GM21381 (cell line): Measurements from ENCODE around the gene TMEM178A.
"Not testable (repeated sequence)": the region's sequence is repeated elsewhere in the genome, so short reads cannot be mapped to it uniquely, and the experiment has no call there.

Source experiments
- ATAC-seq: cut with Tn5 transposase; IDR thresholded peaks from one replicate; pipeline ENCODE4 v1.9.1; 2021; ENCODE audit warnings: mild to moderate bottlenecking, moderate library complexity; ENCODE audit not compliant: unreplicated experiment

TMEM178A gene

GRCh38 chr2:39647104-39647765 lies 18.5 kb upstream of the TMEM178A start:
- ATAC-seq, result no peak

GRCh38 chr2:39648580-39648979 lies 17.1 kb upstream of the TMEM178A start:
- ATAC-seq, result no peak

DNA sequence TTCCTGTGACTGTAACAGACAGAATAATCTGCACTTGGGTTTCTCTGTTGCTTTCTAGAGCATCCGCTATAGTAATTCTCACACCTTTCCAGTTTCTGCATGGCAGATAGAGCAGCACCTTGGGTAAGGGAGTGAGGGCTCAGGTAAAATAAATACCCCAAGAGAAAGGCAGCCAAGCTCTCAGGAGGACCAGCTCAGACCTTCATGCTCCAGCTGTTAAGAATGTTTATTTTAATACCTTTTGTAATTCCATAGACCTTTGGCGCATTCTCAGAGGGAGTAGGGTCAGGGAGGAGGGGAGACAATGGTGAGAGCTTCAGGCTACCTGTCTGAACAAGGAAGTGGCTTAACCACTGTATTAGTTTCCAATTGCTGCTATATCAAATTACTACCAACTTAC lies 16.2 kb upstream of the TMEM178A start:
- no peak for ATAC-seq

DNA sequence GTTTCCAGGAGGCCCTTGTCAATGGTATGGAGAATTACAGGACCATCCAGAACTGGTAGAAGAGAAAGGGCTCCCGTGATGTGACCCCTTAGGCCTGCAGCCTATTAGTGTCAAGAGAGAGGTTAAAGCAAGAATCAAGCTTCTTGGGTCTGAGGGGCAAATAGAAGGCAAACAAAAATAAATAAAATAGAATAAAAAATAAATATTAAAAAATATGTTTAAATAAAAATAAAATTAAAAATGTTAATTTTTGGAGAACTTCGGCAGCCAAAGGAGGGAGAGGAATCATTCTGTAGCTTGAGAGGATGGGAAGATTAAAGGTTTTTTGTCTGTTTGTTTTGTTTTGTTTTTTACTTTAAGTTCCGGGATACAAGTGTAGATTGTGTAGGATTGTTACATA lies 15.2 kb upstream of the TMEM178A start:
- ATAC-seq, result no peak

- not testable (repeated sequence) for ATAC-seq
These were observed 9.5 kb upstream of the TMEM178A start for GRCh38 chr2:39656215-39656614.

DNA sequence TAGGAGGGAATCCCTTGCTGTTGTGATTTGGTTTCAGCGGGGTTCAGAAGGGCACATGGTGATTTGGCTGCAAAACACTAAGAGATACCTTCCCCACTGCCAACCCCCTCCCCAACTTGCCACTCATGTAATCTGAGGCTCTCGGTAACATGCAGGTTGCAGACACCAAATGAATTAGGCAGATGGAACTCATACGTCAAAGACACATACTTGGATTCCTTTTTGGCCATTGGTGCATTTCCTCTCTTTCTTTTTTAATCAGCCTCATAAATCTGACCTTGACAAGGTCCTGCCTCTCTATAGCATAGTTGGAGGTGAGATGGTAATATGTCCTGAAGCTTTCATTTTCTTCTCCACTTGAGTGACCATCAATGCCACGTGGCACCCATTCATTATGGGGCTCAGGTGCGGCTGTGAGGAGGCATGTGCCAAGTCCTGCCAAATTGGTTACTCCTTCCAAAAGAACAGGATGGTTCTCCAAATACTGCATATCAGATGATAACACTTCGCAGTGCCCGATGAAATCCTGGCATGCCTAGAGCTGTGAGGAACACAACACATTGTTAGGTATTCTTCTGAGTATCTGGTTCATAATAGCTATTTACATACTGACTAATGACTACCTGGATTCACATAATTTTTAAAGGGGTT lies 8.3 kb upstream of the TMEM178A start:
- no peak for ATAC-seq

DNA sequence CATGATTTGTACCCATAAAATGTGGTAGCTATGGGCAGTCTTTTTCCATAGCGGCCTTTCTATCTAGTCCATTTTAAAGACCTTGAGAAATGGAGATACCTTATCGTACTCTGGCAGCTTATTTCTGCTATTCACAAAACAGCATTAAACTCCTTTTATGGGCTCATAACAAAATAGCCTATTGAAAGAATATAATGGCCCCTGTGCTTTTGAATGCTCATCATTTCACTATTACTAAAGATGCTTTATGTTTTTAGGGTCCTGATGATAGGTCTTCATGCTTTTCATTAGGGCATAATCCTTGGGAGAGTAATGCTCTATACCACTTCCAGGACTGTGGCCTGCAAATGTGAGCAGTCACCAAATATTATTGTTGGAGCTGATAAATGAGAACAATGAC lies 7.3 kb upstream of the TMEM178A start:
- ATAC-seq, result no peak

GRCh38 chr2:39659765-39660611 lies 5.7 kb upstream of the TMEM178A start:
- ATAC-seq, result no peak

DNA sequence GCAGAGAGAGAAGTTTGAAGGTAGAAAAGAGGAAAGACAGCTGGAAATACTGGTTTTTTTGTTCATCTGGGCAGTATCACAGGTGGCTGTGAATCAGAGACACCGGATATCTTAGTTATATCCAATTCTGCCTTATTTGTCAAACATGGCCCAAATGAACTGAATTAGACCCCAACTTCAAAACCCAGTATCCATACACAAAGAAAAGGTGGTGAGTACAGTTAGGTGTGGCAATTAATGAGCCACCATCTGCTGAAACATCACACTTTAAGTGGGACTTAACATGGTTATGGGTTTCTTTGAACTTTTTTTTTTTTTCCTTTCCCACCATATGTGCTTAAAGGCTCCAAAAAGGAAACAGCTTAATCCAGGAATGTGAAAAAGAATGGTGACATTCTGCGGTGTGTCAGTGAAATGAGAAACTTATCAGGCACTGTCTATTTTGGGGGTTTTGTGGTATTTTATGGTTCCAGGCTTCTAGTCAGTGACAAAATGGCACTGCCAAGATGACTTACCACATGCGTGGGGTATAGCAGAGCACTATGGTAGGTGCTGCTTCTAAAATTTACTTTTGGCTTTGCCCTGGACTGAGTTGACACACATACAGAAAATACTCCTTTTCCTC lies 5.0 kb upstream of the TMEM178A start:
- ATAC-seq, result no peak

- no peak for ATAC-seq
These were observed 3.9 kb upstream of the TMEM178A start for GRCh38 chr2:39661826-39662225.

DNA sequence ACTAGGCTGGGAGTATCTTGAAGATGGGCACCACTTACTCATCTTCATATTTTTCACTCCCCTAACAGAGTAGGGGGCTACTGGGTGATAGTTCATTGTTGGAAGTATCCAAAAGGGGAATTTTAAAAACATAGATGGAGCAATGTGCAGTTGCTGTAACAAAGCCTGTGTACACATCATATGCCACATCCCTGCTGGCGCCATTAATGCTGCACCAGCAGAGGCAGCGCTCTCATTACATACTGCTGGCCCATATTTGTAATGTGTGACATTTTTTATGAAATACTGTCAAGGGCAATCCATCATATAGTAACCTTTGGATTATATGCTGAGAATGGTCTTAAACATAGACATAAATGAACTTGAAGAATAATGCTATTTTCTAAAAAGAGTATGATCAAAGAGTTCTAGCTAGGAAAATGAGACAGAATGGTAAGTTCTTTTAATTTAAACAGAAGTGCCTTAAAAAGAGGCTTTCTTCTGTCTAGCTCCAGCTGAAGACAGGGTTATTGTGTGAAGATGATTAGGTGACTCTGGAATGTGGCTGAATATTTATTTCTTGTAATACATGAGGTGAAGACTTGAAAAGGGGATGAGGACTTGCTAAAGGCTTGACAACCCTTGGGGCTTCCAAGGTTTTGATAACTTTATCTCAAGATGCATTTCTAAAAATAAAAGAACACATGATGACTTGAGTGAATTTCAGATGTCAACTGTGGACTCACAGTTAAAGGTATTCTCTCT lies 2.4 kb upstream of the TMEM178A start:
- ATAC-seq, result no peak

- ATAC-seq, result no peak
These were observed 1.4 kb upstream of the TMEM178A start for GRCh38 chr2:39664232-39664887.

DNA sequence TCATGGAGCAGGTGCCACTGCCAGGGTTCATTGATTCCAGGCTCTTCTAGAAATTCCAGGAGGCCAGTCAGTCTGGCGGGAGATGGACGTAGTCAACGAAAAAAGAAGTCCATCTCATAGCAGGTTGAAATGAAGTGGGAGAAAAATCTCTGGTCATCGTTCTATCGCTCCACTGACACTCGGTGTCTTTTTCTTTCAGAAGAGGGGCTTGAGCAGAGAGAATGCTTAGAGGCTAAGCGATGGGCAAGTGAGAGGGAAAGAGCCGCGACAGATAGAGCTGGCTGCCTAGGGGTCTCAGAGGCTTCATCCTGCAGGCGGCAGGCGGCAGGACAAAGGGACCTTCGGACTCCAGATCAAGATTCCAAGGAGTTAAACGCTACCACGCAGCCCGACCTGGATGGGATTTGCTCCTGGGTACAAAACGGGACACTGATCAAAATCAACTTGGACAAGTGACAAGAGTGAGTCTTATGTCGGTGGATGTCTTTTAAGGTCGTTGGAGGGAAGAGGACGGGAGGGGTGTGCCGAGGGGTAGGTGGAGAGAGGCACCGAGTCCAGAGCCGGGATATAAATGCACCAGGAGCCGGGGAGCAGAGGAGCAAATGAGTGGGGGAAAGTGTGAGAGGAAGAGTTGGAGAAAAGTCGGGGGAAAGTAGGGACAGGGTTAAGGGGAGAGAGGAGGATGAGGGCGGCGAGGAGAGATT lies 677 bp upstream of the TMEM178A start:
- no peak for ATAC-seq

- no peak for ATAC-seq
These were observed 879 bp downstream of the TMEM178A start for GRCh38 chr2:39666491-39667101.

GRCh38 chr2:39667104-39667885 lies 1.6 kb downstream of the TMEM178A start:
- no peak for ATAC-seq

DNA sequence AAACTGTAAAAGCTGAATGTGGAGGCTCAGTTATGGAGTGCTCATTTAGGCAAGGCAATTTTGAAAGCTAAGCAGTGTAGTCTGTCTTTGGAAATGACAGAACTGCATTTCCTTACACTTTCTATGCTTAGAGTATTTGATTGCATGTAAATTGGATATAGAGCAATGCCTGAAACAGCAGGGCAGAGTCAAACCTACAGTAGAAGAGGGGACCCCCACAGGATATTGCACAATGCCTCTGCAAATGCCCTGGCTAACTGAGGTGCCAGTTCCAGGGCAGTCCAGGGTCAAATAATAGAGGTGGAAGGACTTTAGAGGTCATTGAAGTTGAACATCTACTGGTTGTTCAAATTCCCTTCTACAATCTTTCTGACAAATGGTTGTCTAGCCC lies 2.2 kb downstream of the TMEM178A start:
- ATAC-seq, result no peak

- no peak for ATAC-seq
These were observed 2.9 kb downstream of the TMEM178A start for GRCh38 chr2:39668576-39669080.

DNA sequence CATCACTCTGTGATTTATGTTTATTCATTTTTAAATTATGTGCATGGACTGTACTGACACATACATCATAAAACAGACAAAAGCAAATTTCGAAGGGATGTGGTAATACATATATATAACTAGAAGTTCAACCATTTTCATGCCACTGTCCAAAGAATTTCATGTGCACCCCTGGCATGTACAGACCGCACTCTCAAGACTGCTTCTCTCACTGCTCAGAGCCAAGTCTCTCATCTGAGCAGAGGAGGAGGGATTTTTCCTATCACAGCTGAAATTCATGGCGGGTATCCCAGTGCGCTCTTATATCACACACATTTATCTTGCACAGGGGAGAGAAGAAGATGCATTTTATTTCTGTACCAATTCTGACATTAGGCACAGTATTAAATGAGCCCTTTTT lies 5.9 kb downstream of the TMEM178A start:
- ATAC-seq, result no peak
